Measurements from ENCODE around the gene ITK. TPM values are rescaled to one million over a fixed set of nuclear protein-coding genes. Genes with fewer than 3 reads are reported as not detected.

Gene ITK
- total and polyA plus RNA-seq, 2 experiments from 2014 or later = 0.08 TPM; not detected in 1

DNA sequence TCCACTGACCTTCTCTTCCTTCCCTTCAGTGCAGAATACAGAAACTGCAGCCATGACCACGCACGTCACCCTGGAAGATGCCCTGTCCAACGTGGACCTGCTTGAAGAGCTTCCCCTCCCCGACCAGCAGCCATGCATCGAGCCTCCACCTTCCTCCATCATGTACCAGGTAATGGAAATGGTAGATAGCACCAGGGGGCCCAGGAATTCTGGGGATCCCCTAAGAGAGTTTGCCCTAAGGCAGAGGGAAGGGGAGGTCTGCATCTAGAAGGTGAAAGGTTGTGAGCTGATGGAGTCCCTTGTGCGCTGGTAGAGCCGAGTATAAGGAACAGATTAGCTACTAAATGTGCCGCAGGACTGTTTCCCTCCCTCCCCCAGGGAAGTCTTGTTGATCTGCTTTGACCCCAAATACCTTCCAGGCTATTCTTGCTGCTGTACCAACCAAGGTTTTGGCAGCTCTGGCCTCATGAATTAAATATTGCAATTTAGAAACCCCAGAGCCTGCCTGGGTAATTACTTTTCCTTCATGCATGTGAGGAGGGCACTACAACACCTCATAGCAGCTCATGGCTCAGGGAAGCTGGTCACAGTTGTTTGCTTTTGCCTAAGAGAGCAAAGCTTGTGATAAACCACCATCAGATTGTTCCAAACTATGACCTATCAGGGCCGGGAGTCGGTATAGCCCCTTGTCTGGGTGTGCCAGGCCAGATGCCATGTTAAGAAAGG, 104.8 kb downstream of the ITK start:
- no peaks in the 10 kb centered on the region for H3K4me1 ChIP-seq (ENCODE audit: insufficient read depth)
- ATAC-seq = no peak

More for the DNA sequence above, 104.8 kb downstream of the ITK start:
- H3K27me3 Mint-ChIP-seq (ENCODE audit: insufficient read depth, low read depth, poor library complexity) = peaks cover 2% of the 10 kb centered on the region
- Histone ChIP-seq H3K4me3 (no peak overlapping the region), H2AFZ (no peak overlapping the region), H3K4me2 (no peak overlapping the region), H3K27me3 (ENCODE audit: insufficient read depth) (no peaks in the 10 kb centered on the region), H4K20me1 (replicated peaks; ENCODE audit: insufficient read depth) (peaks cover 18% of the 10 kb centered on the region; the same call in 1 of the 2 replicates), H3K79me2 (replicated peaks; ENCODE audit: insufficient read depth) (peaks cover 45% of the 10 kb centered on the region), H3K36me3 (ENCODE audit: insufficient read depth) (0 out of 2 replicates have a peak, but pooled peaks cover 3% of the 10 kb centered on the region), H3K27ac (ENCODE audit: low read depth) (no peak overlapping the region), H3K9me2 (ENCODE audit: insufficient read depth) (no peaks in the 10 kb centered on the region), H3F3A (replicated peaks; ENCODE audit: low read depth) (no peaks in the 10 kb centered on the region)
- peaks cover 18% of the 10 kb centered on the region for H3K36me3 Mint-ChIP-seq (ENCODE audit: low read depth)
- no peak overlapping the region for H3K4me3 Mint-ChIP-seq
- peaks cover 3% of the 10 kb centered on the region; the same call in 1 of the 3 replicates for H3K4me1 Mint-ChIP-seq
- no peak overlapping the region for H3K27ac Mint-ChIP-seq
- no peak for DNase-seq (ENCODE audit: low spot score)
- TF ChIP-seq POLR2AphosphoS5 (IDR thresholded peaks at IDR 0.05; ENCODE audit: low read depth) (no peak), ZNF114 (CRISPR knock-in tag; IDR thresholded peaks at IDR 0.05) (no peak), EZH2phosphoT487 (IDR thresholded peaks at IDR 0.05; ENCODE audit: unreplicated experiment) (no peak), NANOG (IDR thresholded peaks at IDR 0.05; ENCODE audit: borderline replicate concordance) (no peak), STAT1 (IDR thresholded peaks at IDR 0.05; ENCODE audit: unreplicated experiment) (no peak), EZH2 (IDR thresholded peaks at IDR 0.05; ENCODE audit: low read depth, unreplicated experiment) (no peak), ZNF331 (CRISPR knock-in tag; IDR thresholded peaks at IDR 0.05; ENCODE audit: low read depth) (no peak), CREB1 (CRISPR knock-in tag; IDR thresholded peaks at IDR 0.05; ENCODE audit: low read depth) (no peak), JUNB (IDR thresholded peaks at IDR 0.05; ENCODE audit: unreplicated experiment) (no peak)
- TF ChIP-seq, protein P1, sequence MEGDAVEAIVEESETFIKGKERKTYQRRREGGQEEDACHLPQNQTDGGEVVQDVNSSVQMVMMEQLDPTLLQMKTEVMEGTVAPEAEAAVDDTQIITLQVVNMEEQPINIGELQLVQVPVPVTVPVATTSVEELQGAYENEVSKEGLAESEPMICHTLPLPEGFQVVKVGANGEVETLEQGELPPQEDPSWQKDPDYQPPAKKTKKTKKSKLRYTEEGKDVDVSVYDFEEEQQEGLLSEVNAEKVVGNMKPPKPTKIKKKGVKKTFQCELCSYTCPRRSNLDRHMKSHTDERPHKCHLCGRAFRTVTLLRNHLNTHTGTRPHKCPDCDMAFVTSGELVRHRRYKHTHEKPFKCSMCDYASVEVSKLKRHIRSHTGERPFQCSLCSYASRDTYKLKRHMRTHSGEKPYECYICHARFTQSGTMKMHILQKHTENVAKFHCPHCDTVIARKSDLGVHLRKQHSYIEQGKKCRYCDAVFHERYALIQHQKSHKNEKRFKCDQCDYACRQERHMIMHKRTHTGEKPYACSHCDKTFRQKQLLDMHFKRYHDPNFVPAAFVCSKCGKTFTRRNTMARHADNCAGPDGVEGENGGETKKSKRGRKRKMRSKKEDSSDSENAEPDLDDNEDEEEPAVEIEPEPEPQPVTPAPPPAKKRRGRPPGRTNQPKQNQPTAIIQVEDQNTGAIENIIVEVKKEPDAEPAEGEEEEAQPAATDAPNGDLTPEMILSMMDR (conservative IDR thresholded peaks at IDR 0.05; ENCODE audit: low read depth in 2 of 2) = no peak
- TF ChIP-seq, protein P2, sequence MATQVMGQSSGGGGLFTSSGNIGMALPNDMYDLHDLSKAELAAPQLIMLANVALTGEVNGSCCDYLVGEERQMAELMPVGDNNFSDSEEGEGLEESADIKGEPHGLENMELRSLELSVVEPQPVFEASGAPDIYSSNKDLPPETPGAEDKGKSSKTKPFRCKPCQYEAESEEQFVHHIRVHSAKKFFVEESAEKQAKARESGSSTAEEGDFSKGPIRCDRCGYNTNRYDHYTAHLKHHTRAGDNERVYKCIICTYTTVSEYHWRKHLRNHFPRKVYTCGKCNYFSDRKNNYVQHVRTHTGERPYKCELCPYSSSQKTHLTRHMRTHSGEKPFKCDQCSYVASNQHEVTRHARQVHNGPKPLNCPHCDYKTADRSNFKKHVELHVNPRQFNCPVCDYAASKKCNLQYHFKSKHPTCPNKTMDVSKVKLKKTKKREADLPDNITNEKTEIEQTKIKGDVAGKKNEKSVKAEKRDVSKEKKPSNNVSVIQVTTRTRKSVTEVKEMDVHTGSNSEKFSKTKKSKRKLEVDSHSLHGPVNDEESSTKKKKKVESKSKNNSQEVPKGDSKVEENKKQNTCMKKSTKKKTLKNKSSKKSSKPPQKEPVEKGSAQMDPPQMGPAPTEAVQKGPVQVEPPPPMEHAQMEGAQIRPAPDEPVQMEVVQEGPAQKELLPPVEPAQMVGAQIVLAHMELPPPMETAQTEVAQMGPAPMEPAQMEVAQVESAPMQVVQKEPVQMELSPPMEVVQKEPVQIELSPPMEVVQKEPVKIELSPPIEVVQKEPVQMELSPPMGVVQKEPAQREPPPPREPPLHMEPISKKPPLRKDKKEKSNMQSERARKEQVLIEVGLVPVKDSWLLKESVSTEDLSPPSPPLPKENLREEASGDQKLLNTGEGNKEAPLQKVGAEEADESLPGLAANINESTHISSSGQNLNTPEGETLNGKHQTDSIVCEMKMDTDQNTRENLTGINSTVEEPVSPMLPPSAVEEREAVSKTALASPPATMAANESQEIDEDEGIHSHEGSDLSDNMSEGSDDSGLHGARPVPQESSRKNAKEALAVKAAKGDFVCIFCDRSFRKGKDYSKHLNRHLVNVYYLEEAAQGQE (IDR thresholded peaks at IDR 0.05; ENCODE audit: unreplicated experiment) = no peak
- TF ChIP-seq, protein P3, sequence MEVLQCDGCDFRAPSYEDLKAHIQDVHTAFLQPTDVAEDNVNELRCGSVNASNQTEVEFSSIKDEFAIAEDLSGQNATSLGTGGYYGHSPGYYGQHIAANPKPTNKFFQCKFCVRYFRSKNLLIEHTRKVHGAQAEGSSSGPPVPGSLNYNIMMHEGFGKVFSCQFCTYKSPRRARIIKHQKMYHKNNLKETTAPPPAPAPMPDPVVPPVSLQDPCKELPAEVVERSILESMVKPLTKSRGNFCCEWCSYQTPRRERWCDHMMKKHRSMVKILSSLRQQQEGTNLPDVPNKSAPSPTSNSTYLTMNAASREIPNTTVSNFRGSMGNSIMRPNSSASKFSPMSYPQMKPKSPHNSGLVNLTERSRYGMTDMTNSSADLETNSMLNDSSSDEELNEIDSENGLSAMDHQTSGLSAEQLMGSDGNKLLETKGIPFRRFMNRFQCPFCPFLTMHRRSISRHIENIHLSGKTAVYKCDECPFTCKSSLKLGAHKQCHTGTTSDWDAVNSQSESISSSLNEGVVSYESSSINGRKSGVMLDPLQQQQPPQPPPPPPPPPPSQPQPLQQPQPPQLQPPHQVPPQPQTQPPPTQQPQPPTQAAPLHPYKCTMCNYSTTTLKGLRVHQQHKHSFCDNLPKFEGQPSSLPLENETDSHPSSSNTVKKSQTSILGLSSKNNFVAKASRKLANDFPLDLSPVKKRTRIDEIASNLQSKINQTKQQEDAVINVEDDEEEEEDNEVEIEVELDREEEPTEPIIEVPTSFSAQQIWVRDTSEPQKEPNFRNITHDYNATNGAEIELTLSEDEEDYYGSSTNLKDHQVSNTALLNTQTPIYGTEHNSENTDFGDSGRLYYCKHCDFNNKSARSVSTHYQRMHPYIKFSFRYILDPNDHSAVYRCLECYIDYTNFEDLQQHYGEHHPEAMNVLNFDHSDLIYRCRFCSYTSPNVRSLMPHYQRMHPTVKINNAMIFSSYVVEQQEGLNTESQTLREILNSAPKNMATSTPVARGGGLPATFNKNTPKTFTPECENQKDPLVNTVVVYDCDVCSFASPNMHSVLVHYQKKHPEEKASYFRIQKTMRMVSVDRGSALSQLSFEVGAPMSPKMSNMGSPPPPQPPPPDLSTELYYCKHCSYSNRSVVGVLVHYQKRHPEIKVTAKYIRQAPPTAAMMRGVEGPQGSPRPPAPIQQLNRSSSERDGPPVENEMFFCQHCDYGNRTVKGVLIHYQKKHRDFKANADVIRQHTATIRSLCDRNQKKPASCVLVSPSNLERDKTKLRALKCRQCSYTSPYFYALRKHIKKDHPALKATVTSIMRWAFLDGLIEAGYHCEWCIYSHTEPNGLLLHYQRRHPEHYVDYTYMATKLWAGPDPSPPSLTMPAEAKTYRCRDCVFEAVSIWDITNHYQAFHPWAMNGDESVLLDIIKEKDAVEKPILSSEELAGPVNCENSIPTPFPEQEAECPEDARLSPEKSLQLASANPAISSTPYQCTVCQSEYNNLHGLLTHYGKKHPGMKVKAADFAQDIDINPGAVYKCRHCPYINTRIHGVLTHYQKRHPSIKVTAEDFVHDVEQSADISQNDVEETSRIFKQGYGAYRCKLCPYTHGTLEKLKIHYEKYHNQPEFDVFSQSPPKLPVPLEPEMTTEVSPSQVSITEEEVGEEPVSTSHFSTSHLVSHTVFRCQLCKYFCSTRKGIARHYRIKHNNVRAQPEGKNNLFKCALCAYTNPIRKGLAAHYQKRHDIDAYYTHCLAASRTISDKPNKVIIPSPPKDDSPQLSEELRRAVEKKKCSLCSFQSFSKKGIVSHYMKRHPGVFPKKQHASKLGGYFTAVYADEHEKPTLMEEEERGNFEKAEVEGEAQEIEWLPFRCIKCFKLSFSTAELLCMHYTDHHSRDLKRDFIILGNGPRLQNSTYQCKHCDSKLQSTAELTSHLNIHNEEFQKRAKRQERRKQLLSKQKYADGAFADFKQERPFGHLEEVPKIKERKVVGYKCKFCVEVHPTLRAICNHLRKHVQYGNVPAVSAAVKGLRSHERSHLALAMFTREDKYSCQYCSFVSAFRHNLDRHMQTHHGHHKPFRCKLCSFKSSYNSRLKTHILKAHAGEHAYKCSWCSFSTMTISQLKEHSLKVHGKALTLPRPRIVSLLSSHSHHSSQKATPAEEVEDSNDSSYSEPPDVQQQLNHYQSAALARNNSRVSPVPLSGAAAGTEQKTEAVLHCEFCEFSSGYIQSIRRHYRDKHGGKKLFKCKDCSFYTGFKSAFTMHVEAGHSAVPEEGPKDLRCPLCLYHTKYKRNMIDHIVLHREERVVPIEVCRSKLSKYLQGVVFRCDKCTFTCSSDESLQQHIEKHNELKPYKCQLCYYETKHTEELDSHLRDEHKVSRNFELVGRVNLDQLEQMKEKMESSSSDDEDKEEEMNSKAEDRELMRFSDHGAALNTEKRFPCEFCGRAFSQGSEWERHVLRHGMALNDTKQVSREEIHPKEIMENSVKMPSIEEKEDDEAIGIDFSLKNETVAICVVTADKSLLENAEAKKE (CRISPR knock-in tag; IDR thresholded peaks at IDR 0.05) = no peak
- TF ChIP-seq, protein P4, sequence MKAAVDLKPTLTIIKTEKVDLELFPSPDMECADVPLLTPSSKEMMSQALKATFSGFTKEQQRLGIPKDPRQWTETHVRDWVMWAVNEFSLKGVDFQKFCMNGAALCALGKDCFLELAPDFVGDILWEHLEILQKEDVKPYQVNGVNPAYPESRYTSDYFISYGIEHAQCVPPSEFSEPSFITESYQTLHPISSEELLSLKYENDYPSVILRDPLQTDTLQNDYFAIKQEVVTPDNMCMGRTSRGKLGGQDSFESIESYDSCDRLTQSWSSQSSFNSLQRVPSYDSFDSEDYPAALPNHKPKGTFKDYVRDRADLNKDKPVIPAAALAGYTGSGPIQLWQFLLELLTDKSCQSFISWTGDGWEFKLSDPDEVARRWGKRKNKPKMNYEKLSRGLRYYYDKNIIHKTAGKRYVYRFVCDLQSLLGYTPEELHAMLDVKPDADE (IDR thresholded peaks at IDR 0.05) = no peak
- H3K9me3 Mint-ChIP-seq = no peaks in the 10 kb centered on the region
